ENCODE data around the gene CEMIP.

The CEMIP gene

DNA sequence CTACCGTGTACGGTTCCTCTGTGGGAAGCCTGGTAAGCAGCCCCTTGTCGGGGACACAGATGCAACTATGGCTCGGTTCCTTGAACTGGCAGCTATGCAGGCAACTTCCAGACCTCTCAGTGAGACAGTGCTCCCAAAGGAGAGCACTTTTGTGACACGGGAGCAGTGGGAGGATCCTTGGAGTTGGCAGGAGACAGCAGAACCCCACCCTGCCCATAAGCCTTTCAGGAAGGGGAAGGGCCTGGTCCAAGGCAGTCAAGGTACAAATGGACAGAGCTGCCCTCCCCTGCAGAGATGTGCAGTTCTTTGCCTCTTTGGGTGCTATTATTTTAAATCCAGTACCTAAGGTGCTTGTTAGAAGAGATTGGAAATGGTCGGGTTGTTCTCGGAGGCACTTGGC lies 115.9 kb downstream of the CEMIP start:
- no peak for TF ChIP-seq Cebpa-rat (IDR thresholded peaks at IDR 0.05)
- no peak overlapping the region for H3K4me3 ChIP-seq
- H4K20me1 ChIP-seq, result no peaks in the 10 kb centered on the region
- peaks cover 0 to 3% (median 0%) of the 10 kb centered on the region in 11 experiments; a peak in 2 of 22 replicates for H3K36me3 ChIP-seq
- no peak overlapping the region for H3K4me2 ChIP-seq
- H3K27me3 ChIP-seq, result no peaks in the 10 kb centered on the region
- peaks cover 7 to 18% (median 10%) of the 10 kb centered on the region in 11 experiments; a peak in 21 of 22 replicates for H3K9me3 ChIP-seq (replicated peaks in 1 of 11)
- peaks cover 0 to 16% (median 4%) of the 10 kb centered on the region in 10 experiments; a peak in 11 of 20 replicates for H3K4me1 ChIP-seq
- H3K27ac ChIP-seq, result no peak overlapping the region
- H3K9ac ChIP-seq, result no peak overlapping the region

DNA sequence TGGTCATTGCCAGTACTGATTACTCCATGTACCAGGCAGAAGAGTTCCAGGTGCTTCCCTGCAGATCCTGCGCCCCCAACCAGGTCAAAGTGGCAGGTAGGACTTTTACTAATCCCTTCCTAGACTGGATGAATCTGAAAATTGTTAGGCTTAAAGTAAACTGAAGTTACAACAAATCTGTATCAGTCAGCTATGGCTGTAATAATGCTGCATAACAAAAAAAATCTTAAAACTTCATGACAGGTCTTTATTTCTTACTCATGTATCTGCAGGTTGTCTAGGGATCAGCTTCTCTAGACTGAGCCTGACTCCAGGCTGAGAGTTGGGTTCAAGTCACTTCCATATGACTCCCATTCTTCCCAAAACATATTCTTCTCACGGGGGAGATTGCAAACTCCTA lies 116.8 kb downstream of the CEMIP start:
- Histone ChIP-seq H3K4me1 (peaks cover 0 to 7% (median 0%) of the 10 kb centered on the region in 10 experiments; a peak in 4 of 20 replicates), H3K27ac (no peak overlapping the region), H3K36me3 (peaks cover 0 to 3% (median 0%) of the 10 kb centered on the region in 11 experiments; a peak in 2 of 22 replicates), H4K20me1 (no peaks in the 10 kb centered on the region), H3K9me3 (replicated peaks in 1 of 11) (peaks cover 7 to 18% (median 10%) of the 10 kb centered on the region in 11 experiments; a peak in 21 of 22 replicates), H3K27me3 (no peaks in the 10 kb centered on the region), H3K9ac (no peak overlapping the region), H3K4me3 (no peak overlapping the region), H3K4me2 (no peak overlapping the region)
- TF ChIP-seq Cebpa-rat (IDR thresholded peaks at IDR 0.05), result no peak

DNA sequence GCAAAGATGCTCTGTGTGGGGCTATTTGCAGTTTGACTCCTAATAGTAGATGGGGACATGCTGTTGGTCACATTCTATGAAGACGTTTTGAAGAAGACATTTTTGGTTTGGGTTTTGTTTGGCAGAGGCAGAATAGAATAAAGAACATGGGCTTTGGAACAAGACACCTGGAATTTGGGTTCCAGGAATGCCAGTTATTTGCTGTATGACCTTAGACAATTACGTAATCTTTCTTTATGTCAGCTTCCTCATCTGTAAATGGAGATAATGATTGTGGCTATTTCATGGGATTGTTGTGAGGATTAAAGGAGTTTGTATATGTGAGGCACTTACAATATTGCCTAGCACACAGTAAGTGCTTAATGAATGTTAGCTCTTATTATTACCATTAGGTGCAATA lies 118.9 kb downstream of the CEMIP start:
- H3K36me3 ChIP-seq, result peaks cover 0 to 3% (median 0%) of the 10 kb centered on the region in 11 experiments; a peak in 2 of 22 replicates
- TF ChIP-seq Cebpa-rat (IDR thresholded peaks at IDR 0.05), result peak in 2 of 11 experiments; percentile 20 to 41; a peak in 2 of 22 replicates

DNA sequence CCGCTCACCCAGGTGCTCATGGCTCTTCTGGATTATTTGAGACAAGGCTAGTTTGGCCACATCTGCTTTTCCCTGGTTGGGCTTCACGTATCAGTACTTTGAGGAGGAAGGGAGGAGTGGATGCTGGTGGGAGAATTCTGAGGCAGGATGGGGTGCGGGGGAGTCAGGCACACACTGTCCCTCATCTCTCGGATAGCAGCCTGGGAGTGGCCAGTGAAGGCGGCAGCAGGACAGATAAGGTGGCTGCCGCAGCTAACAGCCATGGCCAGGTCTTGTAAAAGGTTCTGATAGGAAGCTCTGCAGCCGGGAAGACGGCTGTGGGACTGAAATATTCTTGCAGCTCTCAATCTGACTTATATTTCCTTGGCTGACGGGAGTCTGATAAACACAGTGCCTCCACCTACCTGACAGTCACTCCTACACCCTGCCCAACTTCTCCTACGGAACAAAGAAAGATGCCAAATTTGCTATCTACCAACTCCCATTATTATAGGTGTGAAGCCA lies 123.2 kb downstream of the CEMIP start:
- H3K9me3 ChIP-seq (replicated peaks in 1 of 11), result no peaks in the 10 kb centered on the region
- no peak overlapping the region for H3K9ac ChIP-seq
- H3K4me1 ChIP-seq, result 0 out of 20 replicates have a peak, but pooled peaks cover 0 to 4% (median 0%) of the 10 kb centered on the region in 10 experiments
- no peaks in the 10 kb centered on the region; a peak in 1 of 22 replicates for H3K36me3 ChIP-seq
- no peak overlapping the region for H3K4me2 ChIP-seq
- H3K27ac ChIP-seq, result no peak overlapping the region
- no peak overlapping the region for H3K4me3 ChIP-seq
- H3K27me3 ChIP-seq, result no peaks in the 10 kb centered on the region
- TF ChIP-seq Cebpa-rat (IDR thresholded peaks at IDR 0.05), result no peak
- no peaks in the 10 kb centered on the region for H4K20me1 ChIP-seq

More for the DNA sequence above, 118.9 kb downstream of the CEMIP start:
- no peak overlapping the region for H3K4me2 ChIP-seq
- H3K4me3 ChIP-seq, result no peak overlapping the region
- H3K27ac ChIP-seq, result no peak overlapping the region
- peaks cover 7 to 18% (median 10%) of the 10 kb centered on the region in 11 experiments; a peak in 21 of 22 replicates for H3K9me3 ChIP-seq (replicated peaks in 1 of 11)
- H4K20me1 ChIP-seq, result no peaks in the 10 kb centered on the region
- 0 out of 20 replicates have a peak, but pooled peaks cover 0 to 4% (median 0%) of the 10 kb centered on the region in 10 experiments for H3K4me1 ChIP-seq
- no peaks in the 10 kb centered on the region for H3K27me3 ChIP-seq
- no peak overlapping the region for H3K9ac ChIP-seq

DNA sequence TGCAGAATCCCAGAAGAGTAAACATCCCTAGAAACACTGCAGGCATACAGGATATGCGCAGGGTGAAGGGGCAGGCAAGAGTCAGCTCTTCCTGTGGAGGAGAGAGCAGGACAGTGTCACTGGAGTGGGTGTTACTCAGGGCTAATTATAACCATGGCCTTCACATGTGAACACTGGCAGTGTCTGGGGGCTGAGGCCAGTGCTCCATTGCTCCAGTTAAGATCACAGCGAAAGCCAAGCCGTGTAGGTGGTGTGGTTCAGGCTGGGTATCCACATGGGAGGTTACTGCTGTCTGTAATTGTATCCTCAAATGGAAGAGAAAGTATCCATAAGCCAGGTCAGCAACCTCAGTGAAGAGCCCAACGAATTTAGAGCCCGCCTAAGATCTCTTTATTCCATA lies 125.8 kb downstream of the CEMIP start:
- TF ChIP-seq Cebpa-rat (IDR thresholded peaks at IDR 0.05), result no peak
- Histone ChIP-seq H3K4me2 (no peak overlapping the region), H3K36me3 (peaks cover 0 to 5% (median 0%) of the 10 kb centered on the region in 11 experiments; a peak in 2 of 22 replicates), H4K20me1 (no peaks in the 10 kb centered on the region), H3K27me3 (no peaks in the 10 kb centered on the region), H3K9me3 (replicated peaks in 1 of 11) (peaks cover 0 to 11% (median 0%) of the 10 kb centered on the region in 11 experiments; a peak in 5 of 22 replicates), H3K4me3 (no peak overlapping the region), H3K4me1 (no peaks in the 10 kb centered on the region), H3K9ac (no peak overlapping the region), H3K27ac (no peak overlapping the region)

DNA sequence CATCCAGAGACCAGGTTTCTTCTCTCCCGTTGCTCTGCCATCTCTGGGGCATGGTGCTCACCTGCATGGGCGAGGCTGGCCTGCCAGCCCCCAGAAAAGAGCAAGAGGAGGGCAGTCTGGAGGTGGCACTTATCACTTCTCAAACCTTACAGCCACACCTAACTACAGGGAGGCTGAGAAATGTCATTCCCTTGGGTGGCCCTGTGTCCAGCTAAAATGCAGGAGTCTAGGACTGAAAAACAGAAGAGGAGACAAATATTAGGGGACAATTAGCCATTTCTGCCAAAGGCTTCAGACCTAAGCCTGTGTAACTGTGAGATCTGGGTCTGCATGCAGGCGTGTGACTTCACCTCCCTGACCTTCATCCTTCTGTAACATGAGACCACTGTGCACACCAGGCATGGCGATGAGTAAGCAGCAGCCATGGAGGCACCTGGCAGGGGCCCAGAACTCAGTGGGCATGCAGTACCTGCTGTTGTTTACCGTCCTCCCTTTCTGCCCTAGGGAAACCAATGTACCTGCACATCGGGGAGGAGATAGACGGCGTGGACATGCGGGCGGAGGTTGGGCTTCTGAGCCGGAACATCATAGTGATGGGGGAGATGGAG lies 127.1 kb downstream of the CEMIP start:
- Histone ChIP-seq H3K4me1 (no peaks in the 10 kb centered on the region), H4K20me1 (no peaks in the 10 kb centered on the region), H3K4me2 (no peak overlapping the region), H3K9ac (no peak overlapping the region), H3K27me3 (no peaks in the 10 kb centered on the region), H3K27ac (no peak overlapping the region), H3K4me3 (no peak overlapping the region), H3K36me3 (peaks cover 0 to 5% (median 0%) of the 10 kb centered on the region in 11 experiments; a peak in 2 of 22 replicates), H3K9me3 (replicated peaks in 1 of 11) (peaks cover 0 to 11% (median 0%) of the 10 kb centered on the region in 11 experiments; a peak in 5 of 22 replicates)
- TF ChIP-seq Cebpa-rat (IDR thresholded peaks at IDR 0.05), result no peak

DNA sequence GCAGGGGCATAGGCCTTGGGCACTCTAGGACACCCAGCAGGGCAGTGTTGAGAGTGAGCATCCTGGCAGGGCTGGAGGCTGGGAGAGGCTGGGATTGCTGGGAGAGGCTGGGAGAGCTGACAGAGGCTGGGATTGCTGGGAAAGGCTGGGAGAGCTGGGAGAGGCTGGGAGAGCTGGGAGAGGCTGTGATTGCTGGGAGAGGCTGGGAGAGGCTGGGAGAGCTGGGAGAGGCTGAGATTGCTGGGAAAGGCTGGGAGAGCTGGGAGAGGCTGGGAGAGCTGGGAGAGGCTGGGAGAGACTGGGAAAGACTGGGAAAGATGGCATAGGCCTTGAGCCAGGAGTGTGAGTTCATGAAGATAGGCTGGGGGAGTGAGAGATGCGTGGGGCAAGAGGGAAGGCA lies 132.7 kb downstream of the CEMIP start:
- Histone ChIP-seq H3K27me3 (no peaks in the 10 kb centered on the region), H3K4me1 (no peaks in the 10 kb centered on the region; a peak in 1 of 20 replicates), H3K36me3 (peaks cover 0 to 5% (median 0%) of the 10 kb centered on the region in 11 experiments; a peak in 2 of 22 replicates), H3K9me3 (replicated peaks in 1 of 11) (peaks cover 0 to 11% (median 0%) of the 10 kb centered on the region in 11 experiments; a peak in 5 of 22 replicates), H3K27ac (no peak overlapping the region), H3K4me3 (no peak overlapping the region), H3K4me2 (no peak overlapping the region), H3K9ac (no peak overlapping the region), H4K20me1 (no peaks in the 10 kb centered on the region)
- no peak for TF ChIP-seq Cebpa-rat (IDR thresholded peaks at IDR 0.05)

DNA sequence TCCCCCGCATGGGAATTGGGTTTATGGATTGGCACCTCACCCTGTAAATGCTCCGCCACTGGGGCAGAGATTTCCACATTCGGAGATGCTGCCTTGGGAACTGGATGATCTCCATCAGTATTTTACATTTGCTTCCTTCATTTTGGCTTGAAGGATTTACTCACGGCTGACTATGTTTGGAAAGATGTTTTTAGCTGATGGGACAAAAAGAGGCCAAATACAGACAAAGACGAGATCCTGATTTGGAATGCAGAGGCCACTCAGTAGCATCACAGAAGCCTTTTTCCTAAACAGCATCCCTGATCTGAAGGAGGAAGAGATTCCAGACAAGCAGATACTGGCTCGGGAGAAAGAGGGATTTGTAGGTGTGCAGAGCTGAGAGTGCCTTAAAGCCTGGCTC lies 133.5 kb downstream of the CEMIP start:
- no peak for TF ChIP-seq Cebpa-rat (IDR thresholded peaks at IDR 0.05)
- H3K4me2 ChIP-seq, result no peak overlapping the region
- H3K36me3 ChIP-seq, result peaks cover 0 to 5% (median 0%) of the 10 kb centered on the region in 11 experiments; a peak in 2 of 22 replicates
- H3K27ac ChIP-seq, result no peak overlapping the region
- H3K27me3 ChIP-seq, result no peaks in the 10 kb centered on the region
- H3K4me1 ChIP-seq, result no peaks in the 10 kb centered on the region; a peak in 1 of 20 replicates
- no peak overlapping the region for H3K4me3 ChIP-seq
- peaks cover 0 to 11% (median 0%) of the 10 kb centered on the region in 11 experiments; a peak in 5 of 22 replicates for H3K9me3 ChIP-seq (replicated peaks in 1 of 11)
- no peak overlapping the region for H3K9ac ChIP-seq
- no peaks in the 10 kb centered on the region for H4K20me1 ChIP-seq

DNA sequence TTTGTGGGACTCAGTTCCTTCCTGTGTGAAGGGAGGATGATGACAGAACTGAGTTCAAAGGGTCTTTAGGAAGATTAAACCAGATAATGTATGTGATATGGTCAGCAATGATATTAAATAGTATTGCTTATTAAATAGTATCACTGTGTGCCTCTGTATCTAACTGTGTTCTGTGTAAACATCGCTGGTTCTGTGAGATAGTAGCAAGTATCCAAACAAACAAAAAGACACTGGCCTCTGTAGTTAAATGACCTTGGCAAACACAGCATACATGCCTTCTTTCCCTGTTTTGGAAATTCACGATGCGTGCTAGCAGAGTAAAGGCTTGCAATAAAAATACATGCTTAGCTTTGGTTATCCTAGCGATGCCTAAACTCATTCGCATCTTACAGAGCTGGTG lies 134.4 kb downstream of the CEMIP start:
- no peak overlapping the region for H3K4me2 ChIP-seq
- no peak overlapping the region for H3K27ac ChIP-seq
- peaks cover 0 to 11% (median 0%) of the 10 kb centered on the region in 11 experiments; a peak in 5 of 22 replicates for H3K9me3 ChIP-seq (replicated peaks in 1 of 11)
- no peak for TF ChIP-seq Cebpa-rat (IDR thresholded peaks at IDR 0.05)
- H3K4me1 ChIP-seq, result peaks cover 0 to 5% (median 0%) of the 10 kb centered on the region in 10 experiments; a peak in 2 of 20 replicates
- H3K4me3 ChIP-seq, result no peak overlapping the region
- H3K27me3 ChIP-seq, result no peaks in the 10 kb centered on the region
- no peaks in the 10 kb centered on the region for H4K20me1 ChIP-seq
- H3K9ac ChIP-seq, result no peak overlapping the region
- H3K36me3 ChIP-seq, result peaks cover 0 to 5% (median 0%) of the 10 kb centered on the region in 11 experiments; a peak in 2 of 22 replicates

All from BLaER1 treated with 17β-estradiol and CSF1 and Interleukin-3, amounts not matched to agents 10 nM and 100 nM (cell line).